H1 (cell line): ENCODE data around the gene ANO2. TPM values are rescaled to one million over a fixed set of nuclear protein-coding genes. Genes with fewer than 3 reads are reported as not detected.

Experiments used
- CTCF ChIA-PET: fragments of 300-600 bp; sonication (Branson Sonifier 250); formaldehyde crosslinking; loops from one replicate; lab custom pipeline; 2021; ENCODE audit not compliant: partially characterized antibody; lab: Charles Lee
- POLR2A ChIA-PET: fragments of 300-600 bp; sonication (Branson Sonifier 250); formaldehyde crosslinking; loops from one replicate; lab custom pipeline; 2021; ENCODE audit warnings: inconsistent platforms; ENCODE audit not compliant: partially characterized antibody; lab: Charles Lee
- DNase-seq, 2 experiments: peaks; one replicate each; pipeline versions ENCODE4 v3.0.0 to v3.0.0-alpha.2; 2010 to 2022; ENCODE audit warnings: low spot score in 2 of 2, low read depth in 1 of 2, mixed read lengths in 1 of 2
- FAIRE-seq: peaks from 2 replicates; lab custom pipeline; 2011; peaks lifted over from hg19 to GRCh38; lab: Jason Lieb, UNC
- H2AFZ ChIP-seq: 2 replicates; pipeline ENCODE4 v1.8.1; 2012; ENCODE audit warnings: low read length, inconsistent platforms
- H2AK5ac ChIP-seq: 2 replicates; pipeline ENCODE4 v1.6.1; 2013; ENCODE audit warnings: low read depth, low read length
- H2BK120ac ChIP-seq: replicated peaks from 2 replicates; pipeline ENCODE3; 2013; ENCODE audit warnings: low read depth, low read length, inconsistent platforms
- H2BK12ac ChIP-seq: 2 replicates; pipeline ENCODE4 v1.6.1; 2013; ENCODE audit warnings: low read depth, low read length
- H2BK15ac ChIP-seq: 2 replicates; pipeline ENCODE4 v1.6.1; 2013; ENCODE audit warnings: low read length
- H2BK20ac ChIP-seq: 2 replicates; pipeline ENCODE4 v1.6.1; 2013; ENCODE audit warnings: low read length
- H2BK5ac ChIP-seq: 2 replicates; pipeline ENCODE4 v1.6.1; 2013; ENCODE audit warnings: low read depth, low read length
- H3K14ac ChIP-seq: 2 replicates; pipeline ENCODE4 v1.6.1; 2013; ENCODE audit warnings: inconsistent platforms; ENCODE audit not compliant: insufficient read length
- H3K18ac ChIP-seq: 2 replicates; pipeline ENCODE4 v1.6.1; 2013; ENCODE audit warnings: low read length; ENCODE audit errors: extremely low read depth
- H3K23ac ChIP-seq: 2 replicates; pipeline ENCODE4 v1.6.1; 2013; ENCODE audit warnings: inconsistent platforms; ENCODE audit not compliant: insufficient read length
- H3K23me2 ChIP-seq: 2 replicates; pipeline ENCODE4 v1.6.1; 2013; ENCODE audit warnings: low read depth, low read length
- H3K27ac ChIP-seq: 2 replicates; pipeline ENCODE4 v1.6.1; 2011; ENCODE audit warnings: low read depth, low read length, inconsistent platforms
- H3K27me3 ChIP-seq, 4 experiments: replicated peaks in 1 of 4; 1 replicate in 1 of 4; 2 replicates in 3 of 4; pipeline versions ENCODE4 v1.6.1 to v1.8.1; 2011 to 2013; ENCODE audit warnings: low read length in 3 of 4, mild to moderate bottlenecking in 3 of 4, inconsistent platforms in 2 of 4, mixed read lengths in 2 of 4, moderate library complexity in 1 of 4; ENCODE audit not compliant: control insufficient read depth in 3 of 4, insufficient read depth in 3 of 4; ENCODE audit errors: extremely low read depth in 1 of 4
- H3K36me3 ChIP-seq, 4 experiments: 2 replicates each; pipeline versions ENCODE4 v1.6.1 to v1.8.1; 2011 to 2013; ENCODE audit warnings: mild to moderate bottlenecking in 4 of 4, low read length in 3 of 4, moderate library complexity in 2 of 4, control low read depth in 1 of 4, inconsistent platforms in 1 of 4; ENCODE audit not compliant: insufficient read depth in 4 of 4, control insufficient read depth in 2 of 4
- H3K4ac ChIP-seq: replicated peaks from 2 replicates; pipeline ENCODE3; 2013; ENCODE audit warnings: low read length, low read depth, mixed read lengths, inconsistent platforms; ENCODE audit not compliant: insufficient read length
- H3K4me1 ChIP-seq, 4 experiments: replicated peaks in 1 of 4; 1 replicate in 1 of 4; 2 replicates in 3 of 4; pipeline versions ENCODE4 v1.6.1 to v1.8.1; 2011 to 2013; ENCODE audit warnings: low read length in 3 of 4, inconsistent platforms in 2 of 4, mixed read lengths in 1 of 4; ENCODE audit not compliant: insufficient read depth in 4 of 4, control insufficient read depth in 3 of 4
- H3K4me2 ChIP-seq, 2 experiments: 2 replicates each; pipeline versions ENCODE4 v1.6.1 to v1.8.1; 2011 to 2013; ENCODE audit warnings: low read depth in 2 of 2, low read length in 2 of 2, control low read depth in 1 of 2, inconsistent platforms in 1 of 2, mild to moderate bottlenecking in 1 of 2; ENCODE audit not compliant: insufficient read depth in 1 of 2
- H3K4me3 ChIP-seq, 4 experiments: fragments of 200-600, 300-600 bp in 1 of 4; sonication (generic), shearing (Covaris generic), sonication (Bioruptor Twin) in 1 of 4; 2 replicates each; pipeline versions ENCODE4 v1.5.1 to v1.8.1; 2011 to 2016; ENCODE audit warnings: low read length in 4 of 4, low read depth in 3 of 4, control low read depth in 2 of 4, inconsistent platforms in 2 of 4, mild to moderate bottlenecking in 2 of 4, mixed read lengths in 1 of 4, moderate library complexity in 1 of 4; ENCODE audit not compliant: insufficient read depth in 2 of 4; ENCODE audit errors: extremely low read depth in 1 of 4
- H3K56ac ChIP-seq: replicated peaks from 2 replicates; pipeline ENCODE3; 2013; ENCODE audit warnings: low read depth, mild to moderate bottlenecking, mixed read lengths, low read length, inconsistent platforms; ENCODE audit not compliant: insufficient read length
- H3K79me1 ChIP-seq: 2 replicates; pipeline ENCODE4 v1.6.1; 2013; ENCODE audit warnings: low read depth, low read length, control low read depth
- H3K79me2 ChIP-seq, 2 experiments: 2 replicates each; pipeline versions ENCODE4 v1.6.1 to v1.8.1; 2012 to 2013; ENCODE audit warnings: low read length in 2 of 2, mild to moderate bottlenecking in 2 of 2, inconsistent platforms in 1 of 2; ENCODE audit not compliant: insufficient read depth in 2 of 2, control insufficient read depth in 1 of 2
- H3K9ac ChIP-seq, 4 experiments: replicated peaks in 1 of 4; 1 replicate in 1 of 4; 2 replicates in 3 of 4; pipeline versions ENCODE4 v1.6.1 to v1.8.1; 2011 to 2013; ENCODE audit warnings: low read depth in 3 of 4, low read length in 3 of 4, control low read depth in 2 of 4, mild to moderate bottlenecking in 2 of 4, moderate library complexity in 2 of 4, inconsistent platforms in 1 of 4; ENCODE audit errors: extremely low read depth in 1 of 4
- H3K9me3 ChIP-seq, 2 experiments: 2 replicates each; pipeline versions ENCODE4 v1.6.1 to v1.8.1; 2012 to 2013; ENCODE audit warnings: mild to moderate bottlenecking in 2 of 2, moderate library complexity in 2 of 2, control low read depth in 1 of 2, inconsistent platforms in 1 of 2, low read depth in 1 of 2, low read length in 1 of 2, mixed read lengths in 1 of 2; ENCODE audit not compliant: insufficient read depth in 2 of 2
- H4K20me1 ChIP-seq, 2 experiments: replicated peaks in 1 of 2; 2 replicates each; pipeline versions ENCODE3 to v1.8.1; 2011 to 2013; ENCODE audit warnings: inconsistent platforms in 2 of 2, low read length in 2 of 2, mild to moderate bottlenecking in 1 of 2; ENCODE audit not compliant: insufficient read depth in 2 of 2, control insufficient read depth in 1 of 2
- H4K5ac ChIP-seq: 2 replicates; pipeline ENCODE4 v1.6.1; 2013; ENCODE audit warnings: low read length, low read depth, mixed read lengths, inconsistent platforms; ENCODE audit not compliant: insufficient read length
- H4K8ac ChIP-seq: 2 replicates; pipeline ENCODE4 v1.8.0; 2013; ENCODE audit warnings: mild to moderate bottlenecking, moderate library complexity, low read length, inconsistent platforms; ENCODE audit not compliant: insufficient read depth; ENCODE audit errors: extremely low read depth
- H4K91ac ChIP-seq: replicated peaks from 2 replicates; pipeline ENCODE3; 2013; ENCODE audit warnings: low read length, mixed read lengths, inconsistent platforms; ENCODE audit not compliant: insufficient read length
- CREB1 ChIP-seq: IDR thresholded peaks from 2 replicates; pipeline ENCODE4 v1.6.1; 2012; ENCODE audit warnings: inconsistent platforms
- EZH2 ChIP-seq: fragments of 200-600 bp; sonication (generic); IDR thresholded peaks from 2 replicates; pipeline ENCODE4 v1.7.1; 2012; ENCODE audit warnings: low read depth, mild to moderate bottlenecking, moderate library complexity, low read length, inconsistent platforms; ENCODE audit not compliant: severe bottlenecking
- FOSL1 ChIP-seq: IDR thresholded peaks from 2 replicates; pipeline ENCODE4 v1.6.1; 2011; ENCODE audit warnings: mild to moderate bottlenecking, low read depth, low read length, moderate library complexity; ENCODE audit not compliant: insufficient read depth
- GABPA ChIP-seq: IDR thresholded peaks from 2 replicates; pipeline ENCODE4 v1.6.1; 2011; ENCODE audit warnings: mild to moderate bottlenecking, low read length, moderate library complexity, borderline replicate concordance; ENCODE audit not compliant: insufficient read depth
- KDM1A ChIP-seq: fragments of 200-600, 300-600 bp; sonication (generic); IDR thresholded peaks from 2 replicates; pipeline ENCODE4 v1.7.1; 2016; ENCODE audit warnings: mild to moderate bottlenecking, low read length, borderline replicate concordance
- KDM4A ChIP-seq: IDR thresholded peaks from one replicate; pipeline ENCODE4 v1.7.1; 2012; ENCODE audit warnings: low read depth, mild to moderate bottlenecking, moderate library complexity, low read length, inconsistent platforms; ENCODE audit not compliant: severe bottlenecking
- KDM5A ChIP-seq: fragments of 200-600 bp; IDR thresholded peaks from 2 replicates; pipeline ENCODE4 v1.7.1; 2012; ENCODE audit warnings: mild to moderate bottlenecking, low read length, inconsistent platforms, mixed read lengths
- NANOG ChIP-seq: IDR thresholded peaks from 2 replicates; pipeline ENCODE4 v1.6.1; 2011; ENCODE audit warnings: low read length, low read depth, mild to moderate bottlenecking, inconsistent platforms; ENCODE audit not compliant: insufficient read depth, poor library complexity, severe bottlenecking
- RFX5 ChIP-seq: IDR thresholded peaks from 2 replicates; pipeline ENCODE4 v1.6.1; 2011; ENCODE audit warnings: low read depth, low read length, improper control_type of control experiment, borderline replicate concordance
- SIX5 ChIP-seq: IDR thresholded peaks from 2 replicates; pipeline ENCODE4 v1.6.1; 2011; ENCODE audit warnings: mild to moderate bottlenecking, low read depth, low read length
- SP1 ChIP-seq: IDR thresholded peaks from 2 replicates; pipeline ENCODE4 v1.6.1; 2011; ENCODE audit warnings: low read depth, low read length
- SP2 ChIP-seq: IDR thresholded peaks from 2 replicates; pipeline ENCODE4 v1.6.1; 2012; ENCODE audit warnings: mild to moderate bottlenecking, low read length, inconsistent platforms
- TAF7 ChIP-seq: optimal IDR thresholded peaks from 2 replicates; pipeline ENCODE3; 2011; ENCODE audit warnings: low read depth, mild to moderate bottlenecking, inconsistent platforms, low read length, moderate library complexity, borderline replicate concordance
- whole genome bisulfite sequencing, 2 experiments: shearing (Covaris generic) in 1 of 2; methylation state at CpG; one replicate each; pipeline versions ENCODE4 v1.1.6 to v1.1.7; 2013 to 2015; ENCODE audit warnings: low lambda C conversion rate in 2 of 2, mixed read lengths in 2 of 2, inconsistent platforms in 1 of 2, low coverage in 1 of 2, missing lambda C conversion rate in 1 of 2; ENCODE audit not compliant: insufficient replicate concordance in 2 of 2, insufficient coverage in 1 of 2, insufficient read length in 1 of 2; ENCODE audit errors: extremely low coverage in 1 of 2, missing lambda C conversion rate in 1 of 2; 5-methylcytosine and 5-hydroxymethylcytosine counted together
- polyA plus RNA-seq, 7 experiments: library from polyadenylated mRNA; depleted of rRNA in 3 of 7; stranded (reverse) in 5 of 7; unstranded in 2 of 7; fragments of >200 nt in 5 of 7; fragments of 200-250 nt in 2 of 7; gene quantifications; 1 replicate in 5 of 7; 2 replicates in 1 of 7; 4 replicates in 1 of 7; pipeline versions ENCODE4 v1.2.1 to v1.2.3, GENCODE V29; 2011 to 2013; ENCODE audit warnings: missing spikeins in 2 of 7, mixed read lengths in 2 of 7
- total RNA-seq: library from RNA; stranded (reverse); fragmentation: NEBNext Ultra II Directional; extraction: Animal tissue kit (Norgen Biotek cat#: 25700); gene quantifications from 2 replicates; pipeline ENCODE4 v1.2.1, GENCODE V29; 2021
- TF ChIP-seq, protein P1 (sequence below): IDR thresholded peaks from 2 replicates; pipeline ENCODE4 v1.6.1; 2012; ENCODE audit warnings: inconsistent platforms

ANO2 gene
- total and polyA plus RNA-seq, 2 of the 8 experiments (the other 6 are each of a cell fraction or from before 2014, with no cell fraction given) = 1.9 to 5.5 TPM

- CTCF ChIA-PET = interaction anchor here (1.0 to 3.5 kb wide), 8 partner anchors 10 to 483 kb away, joined by 3 to 33 read pairs (median 4); no protein-coding TSS in a partner anchor
These were observed 390.3 kb downstream of the ANO2 start for GRCh38 chr12:5554711-5555110.

More at GRCh38 chr12:5554711-5555110, 390.3 kb downstream of the ANO2 start:
- H4K20me1 ChIP-seq = no peaks in the 10 kb centered on the region
- no peaks in the 10 kb centered on the region for H3K79me2 ChIP-seq
- no peak overlapping the region for H2BK5ac ChIP-seq
- H3K23ac ChIP-seq = no peak overlapping the region
- H2AFZ ChIP-seq = no peak overlapping the region
- H2BK12ac ChIP-seq = no peak overlapping the region
- DNase-seq (no peak), FAIRE-seq (no peak)
- H3K14ac ChIP-seq = no peak overlapping the region
- no peak overlapping the region for H4K8ac ChIP-seq
- no peaks in the 10 kb centered on the region for H3K36me3 ChIP-seq
- H3K27me3 ChIP-seq = no peaks in the 10 kb centered on the region
- 91% methylated on average over 4 of the region's 4 CpGs; no CpG with 5 or more reads in 1 of the 2 experiments for WGBS, 2 experiments
- H3K4ac ChIP-seq = no peak overlapping the region
- H3K79me1 ChIP-seq = no peaks in the 10 kb centered on the region
- no peak overlapping the region for H3K56ac ChIP-seq
- H3K23me2 ChIP-seq = no peaks in the 10 kb centered on the region
- H3K4me1 ChIP-seq = peaks cover 0 to 3% (median 0%) of the 10 kb centered on the region in 4 experiments; a peak in 2 of 7 replicates
- no peak overlapping the region for H2BK120ac ChIP-seq
- H2BK20ac ChIP-seq = 0 out of 2 replicates have a peak overlapping the region, but pooled peaks have one; percentile 48
- H3K18ac ChIP-seq = no peak overlapping the region
- H3K27ac ChIP-seq = no peak overlapping the region
- TF ChIP-seq CREB1 (no peak), TAF7 (no peak), FOSL1 (no peak), SP1 (no peak), SIX5 (no peak), KDM1A (no peak), EZH2 (no peak), KDM5A (no peak), NANOG (no peak), GABPA (no peak), KDM4A (no peak), SP2 (no peak), RFX5 (no peak)
- TF ChIP-seq, protein P1, sequence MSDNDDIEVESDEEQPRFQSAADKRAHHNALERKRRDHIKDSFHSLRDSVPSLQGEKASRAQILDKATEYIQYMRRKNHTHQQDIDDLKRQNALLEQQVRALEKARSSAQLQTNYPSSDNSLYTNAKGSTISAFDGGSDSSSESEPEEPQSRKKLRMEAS = no peak
- H2AK5ac ChIP-seq = no peak overlapping the region
- no peak overlapping the region for H3K4me3 ChIP-seq
- no peak overlapping the region for H3K9ac ChIP-seq
- no peak overlapping the region for H3K4me2 ChIP-seq
- no peak overlapping the region for H2BK15ac ChIP-seq
- no peak overlapping the region for H4K91ac ChIP-seq
- POLR2A ChIA-PET = no interaction called here
- no peaks in the 10 kb centered on the region for H3K9me3 ChIP-seq
- no peak overlapping the region for H4K5ac ChIP-seq
